ENCODE measurements around the gene SKAP1.

The SKAP1 gene

GRCh38 chr17:48429638-48430586, at the start of gene SKAP1:
TSS of gene SKAP1 (minus strand) at chr17:48430214.
- no peak within 1 kb of the TSS for H3K4me3 ChIP-seq (ENCODE audit: control insufficient read depth, low read depth, low read length)
- TF ChIP-seq CTCF (IDR thresholded peaks at IDR 0.05; ENCODE audit: control insufficient read depth, insufficient read depth, low read depth, low read length, missing control alignments): no peak
- DNase-seq (ENCODE audit: low read depth): no peak

DNA sequence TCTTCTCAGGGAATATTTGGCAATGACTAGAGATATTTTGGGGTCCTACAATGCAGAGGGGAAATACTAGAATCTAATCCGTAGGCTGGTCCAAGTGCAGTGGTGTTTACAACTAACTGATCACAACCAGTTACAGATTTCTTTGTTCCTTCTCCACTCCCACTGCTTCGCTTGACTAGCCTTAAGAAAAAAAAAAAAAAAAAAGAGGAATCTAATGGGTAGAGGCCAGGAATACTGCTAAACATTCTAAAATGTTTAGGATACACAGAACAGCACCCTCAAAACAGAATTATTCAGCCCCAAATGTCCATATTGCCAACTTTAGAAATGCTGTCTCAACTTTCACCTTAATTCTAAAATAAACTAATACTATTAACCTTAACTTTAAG, 49.0 kb upstream of the SKAP1 start:
- no peak for DNase-seq (ENCODE audit: low read depth)
- TF ChIP-seq CTCF (IDR thresholded peaks at IDR 0.05; ENCODE audit: control insufficient read depth, insufficient read depth, low read depth, low read length, missing control alignments): no peak
- no peak overlapping the region for H3K4me3 ChIP-seq (ENCODE audit: control insufficient read depth, low read depth, low read length)

DNA sequence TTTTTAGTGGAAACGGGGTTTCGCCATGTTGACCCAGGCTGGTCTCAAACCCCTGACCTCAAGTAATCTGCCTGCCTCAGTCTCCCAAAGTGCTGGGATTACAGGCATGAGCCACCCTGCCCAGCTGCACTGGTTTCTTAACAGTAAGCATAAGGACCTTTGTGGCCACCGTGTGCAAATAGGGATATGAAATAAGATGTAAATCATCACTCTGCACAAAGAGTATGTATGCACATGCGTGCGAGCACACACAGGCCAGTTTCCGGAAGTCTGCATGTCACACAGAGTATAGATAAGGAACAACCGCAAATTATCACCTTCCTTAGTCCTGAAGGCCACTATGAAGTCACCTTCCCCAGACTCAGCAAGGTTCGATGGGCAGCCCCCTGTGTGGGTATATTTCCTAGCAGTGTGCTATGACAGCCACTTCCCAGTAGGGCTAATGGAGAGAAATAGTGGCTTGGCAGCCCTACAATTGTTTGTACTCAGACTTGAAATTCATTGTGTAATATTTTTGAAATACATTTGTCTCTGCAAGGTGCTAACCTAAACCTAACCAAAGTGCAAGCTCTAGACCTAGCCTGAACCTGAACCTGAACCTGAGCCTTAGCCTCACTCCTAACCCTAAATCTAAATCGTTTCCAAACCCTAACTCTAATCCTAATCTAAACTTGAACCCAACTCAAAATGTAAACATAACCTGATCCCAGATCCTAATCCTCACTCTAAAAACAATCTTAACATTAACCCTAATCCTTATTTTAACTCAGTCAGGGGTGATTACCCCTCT, 48.4 kb upstream of the SKAP1 start:
- DNase-seq (ENCODE audit: low read depth): no peak
- no peak for TF ChIP-seq CTCF (IDR thresholded peaks at IDR 0.05; ENCODE audit: control insufficient read depth, insufficient read depth, low read depth, low read length, missing control alignments)
- no peak overlapping the region for H3K4me3 ChIP-seq (ENCODE audit: control insufficient read depth, low read depth, low read length)

DNA sequence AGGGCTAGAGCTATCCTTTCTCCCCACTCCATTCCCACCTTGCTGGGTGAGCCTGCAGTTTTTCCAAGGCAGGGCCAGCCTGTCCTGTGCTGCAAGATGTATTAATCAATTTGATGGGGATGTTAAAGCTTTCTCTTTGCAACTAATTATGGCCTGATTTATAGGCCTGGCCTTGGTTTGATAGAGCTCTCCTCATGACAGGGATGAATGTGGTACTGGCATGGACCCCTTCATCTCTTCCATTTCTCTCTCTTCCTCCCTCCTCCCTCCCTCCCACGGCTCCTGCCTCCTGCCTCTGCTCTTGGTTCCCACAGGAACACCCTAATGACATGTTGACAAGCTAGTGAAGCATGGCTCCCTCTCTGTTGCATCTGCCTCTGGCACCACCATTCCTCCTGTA, 47.2 kb upstream of the SKAP1 start:
- no peak for DNase-seq (ENCODE audit: low read depth)
- TF ChIP-seq CTCF (IDR thresholded peaks at IDR 0.05; ENCODE audit: control insufficient read depth, insufficient read depth, low read depth, low read length, missing control alignments): no peak

DNA sequence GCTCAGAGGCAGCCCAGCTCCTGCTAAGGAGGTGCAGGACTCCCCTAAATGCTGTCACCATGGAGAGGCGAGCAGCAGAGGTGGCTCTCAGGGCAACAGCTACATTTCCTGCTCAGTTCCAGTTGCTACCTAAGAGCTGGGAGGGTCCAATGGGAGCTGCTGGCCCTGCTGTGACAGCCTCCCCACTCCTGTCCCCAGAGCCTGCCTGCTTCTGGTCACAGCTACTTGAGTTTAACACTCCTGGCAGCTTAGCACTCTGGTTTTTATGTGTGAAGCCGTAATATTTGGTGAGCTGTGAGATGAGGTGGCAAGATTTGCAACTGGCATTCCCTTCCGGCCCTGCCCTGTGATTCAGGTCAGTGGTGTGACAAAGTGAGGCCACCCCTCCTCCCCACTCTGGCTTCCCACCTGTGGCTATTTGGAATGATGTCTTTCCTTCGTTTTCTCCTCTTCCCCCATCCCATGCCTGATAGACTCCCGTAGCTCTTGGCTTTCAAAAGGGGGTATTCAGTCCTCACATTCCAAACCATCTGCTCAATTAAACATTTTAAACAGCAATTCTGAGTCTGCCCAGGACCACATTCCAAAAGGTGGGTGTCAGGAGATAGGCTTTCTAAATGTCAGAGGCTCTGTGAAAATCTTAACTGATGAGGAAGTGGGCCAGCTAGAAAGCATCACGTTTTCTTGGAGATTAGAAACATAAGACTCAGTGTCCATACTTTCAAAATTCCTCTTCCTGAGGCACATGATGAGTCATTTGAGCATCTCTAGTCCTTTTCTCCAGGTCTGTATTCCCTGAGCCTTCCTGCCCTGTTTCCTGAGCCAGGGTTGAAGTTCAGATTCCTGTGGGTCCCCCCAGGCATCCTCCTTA, 42.6 kb upstream of the SKAP1 start:
- TF ChIP-seq CTCF (IDR thresholded peaks at IDR 0.05; ENCODE audit: control insufficient read depth, insufficient read depth, low read depth, low read length, missing control alignments): no peak
- H3K4me3 ChIP-seq (ENCODE audit: control insufficient read depth, low read depth, low read length): no peak overlapping the region
- DNase-seq (ENCODE audit: low read depth): no peak

More for the DNA sequence above, 47.2 kb upstream of the SKAP1 start:
- H3K4me3 ChIP-seq (ENCODE audit: control insufficient read depth, low read depth, low read length): no peak overlapping the region

Data from AG09309 (cell line).